GM12891 (cell line): Measurements from ENCODE around the gene RIC1.
A peak's percentile ranks its signal among the peaks of the same experiment; 100 is the strongest.
"Not testable (repeated sequence)": the region's sequence is repeated elsewhere in the genome, so short reads cannot be mapped to it uniquely, and the experiment has no call there.

Experiments
- DNase-seq: peaks from one replicate; pipeline ENCODE4 v3.0.0; 2011; ENCODE audit warnings: low spot score; ENCODE audit not compliant: insufficient read length
- FAIRE-seq: peaks from 2 replicates; lab custom pipeline; 2011; peaks lifted over from hg19 to GRCh38; lab: Jason Lieb, UNC
- PAX5 ChIP-seq: IDR thresholded peaks from 2 replicates; pipeline ENCODE4 v1.6.1; 2011; ENCODE audit warnings: low read length, moderate library complexity, mild to moderate bottlenecking; ENCODE audit not compliant: insufficient read depth, severe bottlenecking
- POLR2A ChIP-seq: IDR thresholded peaks from 2 replicates; pipeline ENCODE4 v1.6.1; 2011; ENCODE audit warnings: low read depth, low read length, control low read depth
- POLR2AphosphoS5 ChIP-seq: IDR thresholded peaks from 2 replicates; pipeline ENCODE4 v1.6.1; 2011; ENCODE audit warnings: low read depth, low read length, control low read depth
- POU2F2 ChIP-seq: IDR thresholded peaks from 2 replicates; pipeline ENCODE4 v1.6.1; 2011; ENCODE audit warnings: low read depth, mild to moderate bottlenecking, control low read depth, low read length, moderate library complexity
- SPI1 ChIP-seq: IDR thresholded peaks from 2 replicates; pipeline ENCODE4 v1.6.1; 2011; ENCODE audit warnings: low read depth, low read length, control low read depth
- TAF1 ChIP-seq: IDR thresholded peaks from 2 replicates; pipeline ENCODE4 v1.6.1; 2011; ENCODE audit warnings: low read depth, low read length, control low read depth

Gene RIC1

DNA sequence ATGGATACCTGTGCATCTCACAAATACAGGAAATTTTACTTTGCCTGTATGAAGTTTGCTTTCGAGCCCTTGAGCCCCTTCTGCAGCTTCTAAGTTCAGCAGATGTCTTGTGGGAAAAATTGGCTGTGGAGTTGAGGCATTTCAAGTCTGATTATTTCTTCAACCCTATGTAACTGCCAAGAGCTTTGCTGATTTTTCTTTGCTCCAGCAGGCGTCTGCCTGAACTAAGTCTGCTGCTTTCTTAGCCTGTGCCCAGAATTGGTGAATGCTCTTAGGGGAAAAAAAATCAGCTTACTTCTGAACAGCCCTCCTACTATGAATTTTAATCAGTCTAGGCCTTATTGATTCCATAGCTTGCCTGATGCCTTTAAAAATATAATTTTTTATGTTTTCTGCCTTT is 41.2 kb downstream of the RIC1 start:
- DNase-seq = no peak
- no peak for FAIRE-seq
- TF ChIP-seq POLR2AphosphoS5 (no peak), PAX5 (no peak), TAF1 (no peak), SPI1 (no peak), POLR2A (no peak), POU2F2 (no peak)

DNA sequence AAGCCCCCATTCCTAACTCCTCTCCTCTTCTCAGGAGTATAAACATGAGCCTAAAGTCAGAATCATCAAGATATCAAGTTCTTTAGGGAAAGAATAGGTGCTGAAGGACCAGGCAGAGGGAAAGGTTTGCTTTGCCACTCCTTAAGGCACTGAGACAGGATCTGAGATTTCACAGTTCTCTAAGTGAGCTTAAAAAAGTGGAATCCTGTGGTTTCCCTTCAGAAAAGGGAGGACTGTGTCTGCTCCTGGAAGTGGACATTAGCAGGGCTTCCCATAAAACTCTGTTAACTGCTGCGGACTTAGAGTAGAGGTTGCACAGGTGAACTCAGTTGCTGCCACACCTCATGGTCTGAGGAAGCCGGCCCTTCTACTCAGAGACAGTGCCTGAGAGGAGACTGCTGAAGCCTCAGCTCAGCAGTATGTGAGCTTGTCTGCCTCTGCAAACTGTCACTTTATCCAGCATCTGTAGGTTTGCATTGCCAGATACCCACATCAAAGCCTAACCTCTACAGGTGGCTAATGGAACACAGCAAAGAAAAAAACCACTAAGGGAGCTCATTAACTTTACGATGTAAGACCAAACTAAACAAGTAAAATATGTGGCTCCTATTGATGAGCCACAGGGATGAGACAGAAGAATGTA is 42.9 kb downstream of the RIC1 start:
- TF ChIP-seq POLR2A = no peak
- TF ChIP-seq POU2F2 = no peak
- no peak for TF ChIP-seq POLR2AphosphoS5
- TF ChIP-seq PAX5 = no peak
- TF ChIP-seq SPI1 = no peak
- TF ChIP-seq TAF1 = no peak
- no peak for DNase-seq

DNA sequence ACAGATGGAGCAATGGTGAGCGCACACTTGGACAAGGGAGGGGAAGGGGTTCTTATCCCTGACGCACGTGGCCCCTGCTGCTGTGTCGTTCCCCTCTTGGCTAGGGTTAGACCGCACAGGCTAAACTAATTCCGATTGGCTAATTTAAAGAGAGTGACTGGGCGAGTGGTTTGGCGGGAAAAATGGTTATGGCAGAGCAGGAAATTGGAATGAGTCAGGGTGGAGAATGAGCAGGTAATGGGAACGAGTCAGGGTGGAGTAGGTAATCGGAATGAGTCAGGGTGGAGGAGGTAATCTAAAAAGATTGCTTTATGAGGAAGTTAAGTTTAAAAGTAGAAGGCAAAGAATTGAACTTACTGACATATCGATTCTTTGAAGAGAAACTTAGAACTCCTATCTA is 46.1 kb downstream of the RIC1 start:
- not testable (repeated sequence) for DNase-seq, FAIRE-seq

More for the DNA sequence above, 42.9 kb downstream of the RIC1 start:
- FAIRE-seq = peak; percentile 80

DNA sequence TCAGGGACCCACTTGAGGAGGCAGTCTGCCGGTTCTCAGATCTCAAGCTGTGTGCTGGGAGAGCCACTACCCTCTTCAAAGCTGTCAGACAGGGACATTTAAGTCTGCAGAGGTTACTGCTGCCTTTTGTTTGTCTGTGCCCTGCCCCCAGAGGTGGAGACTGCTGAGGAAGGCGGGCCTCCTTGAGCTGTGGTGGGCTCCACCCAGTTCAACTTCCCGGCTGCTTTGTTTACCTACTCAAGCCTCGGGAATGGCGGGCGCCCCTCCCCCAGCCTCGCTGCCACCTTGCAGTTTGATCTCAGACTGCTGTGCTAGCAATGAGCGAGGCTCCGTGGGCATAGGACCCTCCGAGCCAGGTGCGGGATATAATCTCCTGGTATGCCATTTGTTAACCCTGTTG is 54.7 kb downstream of the RIC1 start:
- DNase-seq, FAIRE-seq: not testable (repeated sequence)

DNA sequence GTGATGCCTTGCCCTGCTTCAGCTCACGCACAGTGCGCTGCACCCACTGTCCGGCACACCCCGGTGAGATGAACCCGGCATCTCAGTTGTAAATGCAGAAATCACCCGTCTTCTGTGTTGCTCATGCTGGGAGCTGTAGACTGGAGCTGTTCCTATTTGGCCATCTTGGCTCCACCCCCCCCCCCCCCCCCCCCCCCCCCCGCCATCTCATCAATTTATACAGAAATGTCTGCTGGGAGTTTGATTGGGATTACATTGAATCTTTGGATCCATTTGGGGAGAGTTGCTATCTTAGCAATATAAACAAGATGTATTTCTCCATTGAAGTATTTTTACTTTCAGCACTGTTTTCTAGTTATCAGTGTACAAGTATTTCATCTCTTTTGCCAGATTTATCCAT is 55.2 kb downstream of the RIC1 start:
- FAIRE-seq = no peak
- no peak for TF ChIP-seq SPI1
- TF ChIP-seq TAF1 = no peak
- no peak for TF ChIP-seq POLR2AphosphoS5
- no peak for TF ChIP-seq POU2F2
- TF ChIP-seq PAX5 = no peak
- TF ChIP-seq POLR2A = no peak

DNA sequence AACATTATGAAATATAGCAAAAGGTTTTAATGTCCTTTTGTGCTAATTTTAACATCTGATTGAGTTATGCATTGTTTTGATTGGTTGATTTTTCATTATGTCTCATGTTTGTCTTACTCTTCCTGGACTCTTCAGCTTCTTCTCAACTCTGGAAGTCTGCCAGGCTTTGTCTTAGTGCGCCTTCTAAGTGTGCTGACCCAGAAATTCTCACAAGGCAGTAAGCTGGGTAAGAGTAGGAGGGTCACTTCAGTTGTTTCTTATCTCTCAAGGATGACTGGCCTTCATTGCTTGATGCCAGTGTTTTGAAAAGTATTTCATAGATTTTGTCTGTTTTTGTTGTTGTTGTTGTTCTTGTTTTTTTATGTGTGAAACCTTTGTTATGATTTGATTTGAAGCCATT is 59.2 kb downstream of the RIC1 start:
- FAIRE-seq (no peak), DNase-seq (no peak)
- TF ChIP-seq POLR2AphosphoS5 = no peak
- no peak for TF ChIP-seq TAF1
- TF ChIP-seq PAX5 = no peak

More for the DNA sequence above, 55.2 kb downstream of the RIC1 start:
- no peak for DNase-seq

DNA sequence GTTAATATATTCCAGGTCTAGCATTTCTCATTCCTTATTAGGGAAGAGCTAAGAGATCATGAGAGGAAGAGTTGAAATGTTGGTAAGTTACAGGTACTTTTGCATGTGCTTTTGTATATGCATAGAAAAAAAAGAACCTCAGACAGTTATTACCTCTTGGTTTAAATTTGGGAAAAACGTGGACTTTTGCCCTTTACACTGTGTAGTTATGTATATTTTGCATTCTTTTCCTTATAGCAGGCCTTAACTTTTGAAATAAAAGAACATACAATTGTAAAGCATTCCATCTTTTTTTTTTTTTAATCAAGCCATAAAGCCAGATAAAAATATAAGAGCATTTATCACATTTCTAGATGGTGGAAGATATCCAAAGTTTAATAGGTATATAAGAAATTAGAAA is 61.4 kb downstream of the RIC1 start:
- TF ChIP-seq TAF1 (no peak), PAX5 (no peak), POLR2AphosphoS5 (no peak), SPI1 (no peak), POU2F2 (no peak), POLR2A (no peak)
- FAIRE-seq = no peak
- no peak for DNase-seq

DNA sequence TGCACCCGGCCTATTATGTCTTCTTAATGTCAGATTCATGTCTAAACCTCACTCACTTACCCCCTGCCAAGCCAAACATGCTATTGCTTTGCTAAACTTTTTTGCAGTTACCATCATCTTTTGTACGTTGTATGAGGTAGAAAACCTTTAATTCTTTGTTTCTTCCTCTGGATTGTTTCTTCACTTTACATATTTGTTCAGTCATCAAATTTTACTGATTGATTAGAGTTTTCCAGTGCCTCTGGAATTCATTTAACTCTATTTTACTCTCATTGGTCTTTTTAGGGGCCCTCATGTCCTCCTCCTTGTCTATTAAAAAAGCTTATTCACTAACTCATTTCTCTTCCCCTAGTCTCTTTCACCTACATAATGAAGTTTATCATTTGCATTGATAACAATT is 67.0 kb downstream of the RIC1 start:
- DNase-seq (no peak), FAIRE-seq (no peak)
- TF ChIP-seq SPI1 = no peak
- no peak for TF ChIP-seq POLR2AphosphoS5
- TF ChIP-seq TAF1 = no peak
- no peak for TF ChIP-seq POLR2A
- no peak for TF ChIP-seq POU2F2
- no peak for TF ChIP-seq PAX5

DNA sequence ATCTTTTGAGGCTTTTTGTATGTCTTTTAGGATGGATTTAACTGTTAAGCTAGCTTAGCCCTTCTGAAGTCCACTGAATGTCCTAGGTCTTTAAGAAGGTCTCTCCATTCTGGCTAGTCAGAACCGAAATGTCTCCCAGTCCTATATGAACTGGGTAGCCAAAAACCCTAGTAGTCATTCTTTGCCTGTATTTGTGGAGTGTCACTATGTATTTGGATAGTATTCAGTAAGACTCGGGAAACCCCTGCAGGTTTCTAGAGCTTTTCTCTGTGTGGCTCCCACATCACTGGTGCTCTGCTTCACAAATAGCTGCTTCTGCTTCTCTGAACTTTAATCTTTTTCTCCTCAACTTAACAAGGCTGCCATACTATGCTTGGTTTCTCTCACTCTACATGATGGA is 68.0 kb downstream of the RIC1 start:
- FAIRE-seq = no peak
- no peak for DNase-seq
- TF ChIP-seq PAX5 = no peak
- no peak for TF ChIP-seq SPI1
- no peak for TF ChIP-seq POU2F2
- TF ChIP-seq POLR2A = no peak
- TF ChIP-seq POLR2AphosphoS5 = no peak
- TF ChIP-seq TAF1 = no peak

DNA sequence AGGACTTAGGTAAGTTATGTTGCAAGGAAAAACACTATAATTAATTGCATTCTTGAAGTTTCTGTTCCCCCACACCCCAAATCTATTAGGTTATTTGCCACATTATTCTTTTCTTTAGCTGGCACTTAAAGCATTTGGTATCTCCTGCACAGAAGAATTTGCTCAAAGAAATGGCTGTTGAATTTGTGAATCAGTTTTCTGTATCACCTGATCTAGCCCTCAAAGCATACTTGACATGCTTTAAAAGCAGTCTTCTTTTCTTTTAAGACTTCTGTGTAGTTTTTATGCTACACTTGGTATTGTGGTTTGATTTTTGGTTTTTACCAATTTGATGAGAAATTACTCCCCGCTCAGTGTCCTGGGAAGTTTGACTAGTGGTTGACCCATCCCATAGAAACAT is 69.1 kb downstream of the RIC1 start:
- FAIRE-seq (no peak), DNase-seq (no peak)
- TF ChIP-seq SPI1 = no peak
- no peak for TF ChIP-seq TAF1
- TF ChIP-seq POLR2A = no peak
- no peak for TF ChIP-seq PAX5
- TF ChIP-seq POU2F2 = no peak

DNA sequence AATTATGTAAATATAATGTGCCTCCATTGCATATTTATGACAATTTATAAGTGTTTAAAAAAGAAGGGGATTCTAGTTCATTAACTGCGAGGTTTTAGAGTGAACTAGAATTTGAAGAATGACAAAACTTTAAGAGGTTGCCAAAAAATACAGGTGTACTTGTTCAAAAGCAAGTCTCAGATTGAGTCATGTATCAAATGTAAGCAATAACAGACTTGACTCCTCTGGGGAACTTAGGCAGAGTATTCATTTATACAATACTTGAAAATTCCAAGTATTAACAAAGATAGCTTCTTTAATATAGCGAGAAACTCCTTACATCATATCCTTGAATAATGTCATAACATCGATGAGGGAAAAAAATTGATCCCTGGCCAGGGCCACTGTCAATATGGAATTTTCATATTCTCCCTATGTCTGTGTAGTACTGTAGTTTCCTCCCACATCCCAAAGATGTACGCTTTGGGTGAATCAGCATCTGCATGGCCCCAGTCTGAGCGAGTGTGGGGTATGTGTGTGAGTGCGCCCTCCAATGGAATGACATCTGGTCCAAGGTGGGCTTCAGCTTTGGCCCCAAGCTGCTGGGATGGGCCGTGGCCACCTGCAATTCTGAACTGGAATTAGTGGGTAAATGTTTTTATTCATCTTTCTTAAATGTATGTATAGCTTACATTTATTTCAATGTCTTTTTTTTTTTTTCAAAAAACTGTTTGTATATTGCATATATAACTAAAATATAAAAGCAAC is 70.1 kb downstream of the RIC1 start:
- DNase-seq = no peak
- TF ChIP-seq TAF1 (no peak), POLR2AphosphoS5 (no peak), POLR2A (no peak), SPI1 (no peak), POU2F2 (no peak), PAX5 (no peak)
- FAIRE-seq = no peak
